ENCODE results near the gene DNAH5. TPM values are rescaled to one million over a fixed set of nuclear protein-coding genes. Genes with fewer than 3 reads are reported as not detected.

DNAH5 gene
- total and polyA plus RNA-seq, 4 donors: 0.96 to 2.6 (median 2.0) TPM

- Histone ChIP-seq H3K27me3 (ENCODE audit: control insufficient read depth, insufficient read depth, low read length) (no peaks in the 10 kb centered on the region), H3K4me1 (ENCODE audit: control insufficient read depth, insufficient read depth, low read length) (no peaks in the 10 kb centered on the region), H3K9me3 (ENCODE audit: control insufficient read depth, insufficient read depth, low read length) (no peaks in the 10 kb centered on the region), H3K4me3 (ENCODE audit: low read depth, low read length) (no peak overlapping the region), H3K36me3 (ENCODE audit: control insufficient read depth, insufficient read depth, low read length) (no peaks in the 10 kb centered on the region), H3K27ac (ENCODE audit: low read depth, low read length) (no peak overlapping the region)
- 64% methylated on average over 1 of the region's 2 CpGs for WGBS (ENCODE audit: insufficient coverage)
- DNase-seq (ENCODE audit: low read depth in 4 of 6, low spot score in 6 of 6): peak in 1 of 6 donors; percentile 11
Measured at GRCh38 chr5:13921578-13921977, 22.9 kb downstream of the DNAH5 start.

- Histone ChIP-seq H3K36me3 (ENCODE audit: control insufficient read depth, insufficient read depth, low read length) (no peaks in the 10 kb centered on the region), H3K4me3 (ENCODE audit: low read depth, low read length) (no peak overlapping the region), H3K4me1 (ENCODE audit: control insufficient read depth, insufficient read depth, low read length) (no peaks in the 10 kb centered on the region), H3K9me3 (ENCODE audit: control insufficient read depth, insufficient read depth, low read length) (no peaks in the 10 kb centered on the region), H3K27me3 (ENCODE audit: control insufficient read depth, insufficient read depth, low read length) (no peaks in the 10 kb centered on the region), H3K27ac (ENCODE audit: low read depth, low read length) (no peak overlapping the region)
- no peak for DNase-seq (ENCODE audit: low read depth in 4 of 6, low spot score in 6 of 6)
- no CpG with 5 or more reads among the region's 1 CpG for WGBS (ENCODE audit: insufficient coverage)
Measured at GRCh38 chr5:13919786-13920185, 24.7 kb downstream of the DNAH5 start.

GRCh38 chr5:13919087-13919486 is 25.4 kb downstream of the DNAH5 start:
- DNase-seq (ENCODE audit: low read depth in 4 of 6, low spot score in 6 of 6): no peak
- no peaks in the 10 kb centered on the region for H3K4me1 ChIP-seq (ENCODE audit: control insufficient read depth, insufficient read depth, low read length)
- no peaks in the 10 kb centered on the region for H3K27me3 ChIP-seq (ENCODE audit: control insufficient read depth, insufficient read depth, low read length)
- H3K9me3 ChIP-seq (ENCODE audit: control insufficient read depth, insufficient read depth, low read length): no peaks in the 10 kb centered on the region
- H3K36me3 ChIP-seq (ENCODE audit: control insufficient read depth, insufficient read depth, low read length): no peaks in the 10 kb centered on the region
- H3K4me3 ChIP-seq (ENCODE audit: low read depth, low read length): no peak overlapping the region
- no peak overlapping the region for H3K27ac ChIP-seq (ENCODE audit: low read depth, low read length)
- WGBS (ENCODE audit: insufficient coverage): 90% methylated on average over 12 of the region's 15 CpGs

GRCh38 chr5:13917061-13917460 is 27.4 kb downstream of the DNAH5 start:
- Histone ChIP-seq H3K4me1 (ENCODE audit: control insufficient read depth, insufficient read depth, low read length) (no peaks in the 10 kb centered on the region), H3K4me3 (ENCODE audit: low read depth, low read length) (no peak overlapping the region), H3K27me3 (ENCODE audit: control insufficient read depth, insufficient read depth, low read length) (no peaks in the 10 kb centered on the region), H3K27ac (ENCODE audit: low read depth, low read length) (no peak overlapping the region), H3K36me3 (ENCODE audit: control insufficient read depth, insufficient read depth, low read length) (no peaks in the 10 kb centered on the region), H3K9me3 (ENCODE audit: control insufficient read depth, insufficient read depth, low read length) (no peaks in the 10 kb centered on the region)
- no CpG with 5 or more reads among the region's 5 CpGs for WGBS (ENCODE audit: insufficient coverage)
- DNase-seq (ENCODE audit: low read depth in 4 of 6, low spot score in 6 of 6): no peak

GRCh38 chr5:13913962-13914361 is 30.5 kb downstream of the DNAH5 start:
- no peaks in the 10 kb centered on the region for H3K36me3 ChIP-seq (ENCODE audit: control insufficient read depth, insufficient read depth, low read length)
- no peak for DNase-seq (ENCODE audit: low read depth in 4 of 6, low spot score in 6 of 6)
- 93% methylated on average over 3 of the region's 3 CpGs for WGBS (ENCODE audit: insufficient coverage)
- H3K27me3 ChIP-seq (ENCODE audit: control insufficient read depth, insufficient read depth, low read length): no peaks in the 10 kb centered on the region
- no peaks in the 10 kb centered on the region for H3K9me3 ChIP-seq (ENCODE audit: control insufficient read depth, insufficient read depth, low read length)
- H3K4me1 ChIP-seq (ENCODE audit: control insufficient read depth, insufficient read depth, low read length): no peaks in the 10 kb centered on the region
- H3K27ac ChIP-seq (ENCODE audit: low read depth, low read length): no peak overlapping the region
- no peak overlapping the region for H3K4me3 ChIP-seq (ENCODE audit: low read depth, low read length)

- Histone ChIP-seq H3K9me3 (ENCODE audit: control insufficient read depth, insufficient read depth, low read length) (no peaks in the 10 kb centered on the region), H3K4me1 (ENCODE audit: control insufficient read depth, insufficient read depth, low read length) (no peaks in the 10 kb centered on the region), H3K27me3 (ENCODE audit: control insufficient read depth, insufficient read depth, low read length) (no peaks in the 10 kb centered on the region), H3K4me3 (ENCODE audit: low read depth, low read length) (no peak overlapping the region), H3K27ac (ENCODE audit: low read depth, low read length) (no peak overlapping the region), H3K36me3 (ENCODE audit: control insufficient read depth, insufficient read depth, low read length) (no peaks in the 10 kb centered on the region)
- DNase-seq (ENCODE audit: low read depth in 4 of 6, low spot score in 6 of 6): no peak
- 81% methylated on average over 9 of the region's 13 CpGs for WGBS (ENCODE audit: insufficient coverage)
Measured at GRCh38 chr5:13910637-13911288, 33.7 kb downstream of the DNAH5 start.

- Histone ChIP-seq H3K4me1 (ENCODE audit: control insufficient read depth, insufficient read depth, low read length) (no peaks in the 10 kb centered on the region), H3K27ac (ENCODE audit: low read depth, low read length) (no peak overlapping the region), H3K9me3 (ENCODE audit: control insufficient read depth, insufficient read depth, low read length) (no peaks in the 10 kb centered on the region), H3K4me3 (ENCODE audit: low read depth, low read length) (no peak overlapping the region), H3K27me3 (ENCODE audit: control insufficient read depth, insufficient read depth, low read length) (no peaks in the 10 kb centered on the region), H3K36me3 (ENCODE audit: control insufficient read depth, insufficient read depth, low read length) (no peaks in the 10 kb centered on the region)
- WGBS (ENCODE audit: insufficient coverage): no CpG with 5 or more reads among the region's 2 CpGs
- no peak for DNase-seq (ENCODE audit: low read depth in 4 of 6, low spot score in 6 of 6)
Measured at GRCh38 chr5:13910201-13910600, 34.3 kb downstream of the DNAH5 start.

GRCh38 chr5:13909271-13909670 is 35.2 kb downstream of the DNAH5 start:
- no CpG with 5 or more reads among the region's 1 CpG for WGBS (ENCODE audit: insufficient coverage)
- Histone ChIP-seq H3K4me3 (ENCODE audit: low read depth, low read length) (no peak overlapping the region), H3K27me3 (ENCODE audit: control insufficient read depth, insufficient read depth, low read length) (no peaks in the 10 kb centered on the region), H3K36me3 (ENCODE audit: control insufficient read depth, insufficient read depth, low read length) (no peaks in the 10 kb centered on the region), H3K9me3 (ENCODE audit: control insufficient read depth, insufficient read depth, low read length) (no peaks in the 10 kb centered on the region), H3K4me1 (ENCODE audit: control insufficient read depth, insufficient read depth, low read length) (no peaks in the 10 kb centered on the region), H3K27ac (ENCODE audit: low read depth, low read length) (no peak overlapping the region)
- DNase-seq (ENCODE audit: low read depth in 4 of 6, low spot score in 6 of 6): no peak

- no CpG with 5 or more reads among the region's 6 CpGs for WGBS (ENCODE audit: insufficient coverage)
Measured at GRCh38 chr5:13898569-13898968, 45.9 kb downstream of the DNAH5 start.

GRCh38 chr5:13878357-13878756 is 66.1 kb downstream of the DNAH5 start:
- Histone ChIP-seq H3K36me3 (ENCODE audit: control insufficient read depth, insufficient read depth, low read length) (no peaks in the 10 kb centered on the region), H3K4me3 (ENCODE audit: low read depth, low read length) (no peak overlapping the region), H3K9me3 (ENCODE audit: control insufficient read depth, insufficient read depth, low read length) (peaks cover 3% of the 10 kb centered on the region), H3K27ac (ENCODE audit: low read depth, low read length) (no peak overlapping the region), H3K27me3 (ENCODE audit: control insufficient read depth, insufficient read depth, low read length) (no peaks in the 10 kb centered on the region), H3K4me1 (ENCODE audit: control insufficient read depth, insufficient read depth, low read length) (no peaks in the 10 kb centered on the region)
- 76% methylated on average over 4 of the region's 4 CpGs for WGBS (ENCODE audit: insufficient coverage)
- no peak for DNase-seq (ENCODE audit: low read depth in 4 of 6, low spot score in 6 of 6)

More at GRCh38 chr5:13898569-13898968, 45.9 kb downstream of the DNAH5 start:
- no peak overlapping the region for H3K4me3 ChIP-seq (ENCODE audit: low read depth, low read length)
- H3K4me1 ChIP-seq (ENCODE audit: control insufficient read depth, insufficient read depth, low read length): no peaks in the 10 kb centered on the region
- no peaks in the 10 kb centered on the region for H3K27me3 ChIP-seq (ENCODE audit: control insufficient read depth, insufficient read depth, low read length)
- DNase-seq (ENCODE audit: low read depth in 4 of 6, low spot score in 6 of 6): no peak
- H3K27ac ChIP-seq (ENCODE audit: low read depth, low read length): no peak overlapping the region
- no peaks in the 10 kb centered on the region for H3K36me3 ChIP-seq (ENCODE audit: control insufficient read depth, insufficient read depth, low read length)
- H3K9me3 ChIP-seq (ENCODE audit: control insufficient read depth, insufficient read depth, low read length): peaks cover 1% of the 10 kb centered on the region

All from spinal cord (tissue), 10 donors.